Mucosa of rectum (tissue), 2 donors: ENCODE results near the gene TNNI2.
"Not testable (repeated sequence)": the region's sequence is repeated elsewhere in the genome, so short reads cannot be mapped to it uniquely, and the experiment has no call there.

ENCODE experiments used
- H3K27ac ChIP-seq, 2 donors: one replicate each; pipeline ENCODE4 v1.7.0; 2013; ENCODE audit warnings: inconsistent platforms in 2 of 2, low read depth in 2 of 2, low read length in 2 of 2
- H3K27me3 ChIP-seq, 2 donors: one replicate each; pipeline ENCODE4 v1.7.0; 2013; ENCODE audit warnings: low read length in 2 of 2; ENCODE audit not compliant: control insufficient read depth in 2 of 2, insufficient read depth in 2 of 2
- H3K36me3 ChIP-seq, 2 donors: one replicate each; pipeline ENCODE4 v1.7.0; 2013; ENCODE audit warnings: low read length in 2 of 2; ENCODE audit not compliant: control insufficient read depth in 2 of 2, insufficient read depth in 2 of 2
- H3K4me1 ChIP-seq, 2 donors: one replicate each; pipeline ENCODE4 v1.7.0; 2013; ENCODE audit warnings: low read length in 2 of 2, mild to moderate bottlenecking in 1 of 2; ENCODE audit not compliant: control insufficient read depth in 2 of 2, insufficient read depth in 2 of 2
- H3K4me3 ChIP-seq, 2 donors: one replicate each; pipeline ENCODE4 v1.7.0; 2013; ENCODE audit warnings: low read length in 2 of 2
- H3K9ac ChIP-seq, 2 donors: one replicate each; pipeline ENCODE4 v1.7.0; 2013; ENCODE audit warnings: low read length in 2 of 2, low read depth in 1 of 2, mild to moderate bottlenecking in 1 of 2
- H3K9me3 ChIP-seq, 2 donors: one replicate each; pipeline ENCODE4 v1.7.0; 2013; ENCODE audit warnings: low read length in 2 of 2; ENCODE audit not compliant: control insufficient read depth in 2 of 2
- donor health status: healthy.
- donor health status: Normal muscosa, but diverticular disease.

TNNI2 gene

GRCh38 chr11:1807264-1807995 lies 31.4 kb upstream of the TNNI2 start:
- Histone ChIP-seq H3K9ac (no peak overlapping the region), H3K27ac (no peak overlapping the region), H3K36me3 (no peaks in the 10 kb centered on the region), H3K27me3 (peaks cover 3 to 10% of the 10 kb centered on the region in 2 donors), H3K4me1 (peaks cover 0 to 4% of the 10 kb centered on the region in 2 donors), H3K4me3 (no peak overlapping the region), H3K9me3 (no peaks in the 10 kb centered on the region)

- Histone ChIP-seq H3K4me1 (peaks cover 0 to 4% of the 10 kb centered on the region in 2 donors), H3K9ac (no peak overlapping the region), H3K9me3 (no peaks in the 10 kb centered on the region), H3K27ac (no peak overlapping the region), H3K4me3 (no peak overlapping the region), H3K27me3 (peaks cover 0 to 1% of the 10 kb centered on the region in 2 donors), H3K36me3 (no peaks in the 10 kb centered on the region)
These were observed 28.0 kb upstream of the TNNI2 start for GRCh38 chr11:1810761-1811160.

- Histone ChIP-seq H3K4me3 (no peak overlapping the region), H3K9me3 (no peaks in the 10 kb centered on the region), H3K4me1 (peaks cover 0 to 4% of the 10 kb centered on the region in 2 donors), H3K36me3 (no peaks in the 10 kb centered on the region), H3K27me3 (no peaks in the 10 kb centered on the region), H3K9ac (no peak overlapping the region), H3K27ac (no peak overlapping the region)
These were observed 26.5 kb upstream of the TNNI2 start for GRCh38 chr11:1812274-1812673.

- H3K9me3 ChIP-seq: no peaks in the 10 kb centered on the region
- no peaks in the 10 kb centered on the region for H3K27me3 ChIP-seq
- no peak overlapping the region for H3K4me3 ChIP-seq
- H3K9ac ChIP-seq: no peak overlapping the region
- no peaks in the 10 kb centered on the region for H3K36me3 ChIP-seq
- peaks cover 0 to 2% of the 10 kb centered on the region in 2 donors for H3K4me1 ChIP-seq
- no peak overlapping the region for H3K27ac ChIP-seq
These were observed 26.0 kb upstream of the TNNI2 start for GRCh38 chr11:1812801-1813200.

GRCh38 chr11:1813356-1813755 lies 25.4 kb upstream of the TNNI2 start:
- H3K27ac ChIP-seq, H3K36me3 ChIP-seq, H3K4me3 ChIP-seq, H3K27me3 ChIP-seq, H3K9me3 ChIP-seq, H3K4me1 ChIP-seq, H3K9ac ChIP-seq: not testable (repeated sequence)

- Histone ChIP-seq H3K9ac (no peak overlapping the region), H3K9me3 (no peaks in the 10 kb centered on the region), H3K27ac (no peak overlapping the region), H3K4me1 (no peaks in the 10 kb centered on the region), H3K36me3 (no peaks in the 10 kb centered on the region), H3K4me3 (no peak overlapping the region), H3K27me3 (no peaks in the 10 kb centered on the region)
These were observed 24.1 kb upstream of the TNNI2 start for GRCh38 chr11:1814691-1815090.

- H3K36me3 ChIP-seq: no peaks in the 10 kb centered on the region
- H3K27me3 ChIP-seq: no peaks in the 10 kb centered on the region
- H3K4me1 ChIP-seq: no peaks in the 10 kb centered on the region
- H3K4me3 ChIP-seq: no peak overlapping the region
- no peak overlapping the region for H3K9ac ChIP-seq
- no peaks in the 10 kb centered on the region for H3K9me3 ChIP-seq
- no peak overlapping the region for H3K27ac ChIP-seq
These were observed 23.5 kb upstream of the TNNI2 start for GRCh38 chr11:1815311-1815710.

- Histone ChIP-seq H3K9ac (no peak overlapping the region), H3K9me3 (no peaks in the 10 kb centered on the region), H3K4me1 (no peaks in the 10 kb centered on the region), H3K27me3 (no peaks in the 10 kb centered on the region), H3K36me3 (no peaks in the 10 kb centered on the region), H3K27ac (no peak overlapping the region), H3K4me3 (no peak overlapping the region)
These were observed 23.0 kb upstream of the TNNI2 start for GRCh38 chr11:1815751-1816150.

GRCh38 chr11:1817000-1817399 lies 21.8 kb upstream of the TNNI2 start:
- H3K27me3 ChIP-seq: no peaks in the 10 kb centered on the region
- no peaks in the 10 kb centered on the region for H3K4me1 ChIP-seq
- no peaks in the 10 kb centered on the region for H3K36me3 ChIP-seq
- no peak overlapping the region for H3K4me3 ChIP-seq
- no peaks in the 10 kb centered on the region for H3K9me3 ChIP-seq
- no peak overlapping the region for H3K9ac ChIP-seq
- H3K27ac ChIP-seq: no peak overlapping the region

- H3K4me3 ChIP-seq: no peak overlapping the region
- H3K4me1 ChIP-seq: no peaks in the 10 kb centered on the region
- no peak overlapping the region for H3K9ac ChIP-seq
- H3K36me3 ChIP-seq: no peaks in the 10 kb centered on the region
- no peaks in the 10 kb centered on the region for H3K27me3 ChIP-seq
- H3K27ac ChIP-seq: no peak overlapping the region
- H3K9me3 ChIP-seq: no peaks in the 10 kb centered on the region
These were observed 21.3 kb upstream of the TNNI2 start for GRCh38 chr11:1817511-1817910.
